ENCODE data around the gene ZNF865.

DNA sequence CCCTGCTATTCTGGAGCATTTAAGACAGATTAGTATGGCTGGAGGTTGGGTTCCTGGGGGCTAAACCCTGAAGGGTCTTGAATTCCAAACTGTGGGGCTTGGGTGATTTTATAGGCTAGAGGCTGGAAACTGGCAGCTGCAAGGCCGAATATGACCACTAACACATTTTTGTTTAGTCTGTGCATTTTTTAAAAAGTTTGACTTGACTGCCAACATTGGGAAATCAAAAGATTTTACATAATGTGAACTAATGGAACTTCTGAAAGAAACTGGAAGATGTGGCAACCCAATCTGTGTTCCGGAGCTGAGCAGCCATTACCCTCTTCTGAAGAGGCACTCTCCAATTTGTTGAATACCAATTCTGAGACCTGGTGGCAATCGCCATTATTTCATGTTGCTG is 13.8 kb downstream of the ZNF865 start:
- TF ChIP-seq, protein P1, sequence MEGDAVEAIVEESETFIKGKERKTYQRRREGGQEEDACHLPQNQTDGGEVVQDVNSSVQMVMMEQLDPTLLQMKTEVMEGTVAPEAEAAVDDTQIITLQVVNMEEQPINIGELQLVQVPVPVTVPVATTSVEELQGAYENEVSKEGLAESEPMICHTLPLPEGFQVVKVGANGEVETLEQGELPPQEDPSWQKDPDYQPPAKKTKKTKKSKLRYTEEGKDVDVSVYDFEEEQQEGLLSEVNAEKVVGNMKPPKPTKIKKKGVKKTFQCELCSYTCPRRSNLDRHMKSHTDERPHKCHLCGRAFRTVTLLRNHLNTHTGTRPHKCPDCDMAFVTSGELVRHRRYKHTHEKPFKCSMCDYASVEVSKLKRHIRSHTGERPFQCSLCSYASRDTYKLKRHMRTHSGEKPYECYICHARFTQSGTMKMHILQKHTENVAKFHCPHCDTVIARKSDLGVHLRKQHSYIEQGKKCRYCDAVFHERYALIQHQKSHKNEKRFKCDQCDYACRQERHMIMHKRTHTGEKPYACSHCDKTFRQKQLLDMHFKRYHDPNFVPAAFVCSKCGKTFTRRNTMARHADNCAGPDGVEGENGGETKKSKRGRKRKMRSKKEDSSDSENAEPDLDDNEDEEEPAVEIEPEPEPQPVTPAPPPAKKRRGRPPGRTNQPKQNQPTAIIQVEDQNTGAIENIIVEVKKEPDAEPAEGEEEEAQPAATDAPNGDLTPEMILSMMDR (IDR thresholded peaks at IDR 0.05) = no peak
- TF ChIP-seq POLR2A (IDR thresholded peaks at IDR 0.05) = no peak
- no peak for TF ChIP-seq EP300 (IDR thresholded peaks at IDR 0.05)

Measured in ovary (tissue), 3 donors.